NCI-H774 (cell line): ENCODE measurements around the gene TMUB1.
A peak's percentile ranks its signal among the peaks of the same experiment; 100 is the strongest.

Experiments used
- DNase-seq: peaks from one replicate; lab custom pipeline; 2025; lab: John Stamatoyannopoulos, UW

TMUB1 gene

GRCh38 chr7:151068069-151068773 is 15.1 kb downstream of the TMUB1 start:
- no peak for DNase-seq

GRCh38 chr7:151066273-151066974 is 16.9 kb downstream of the TMUB1 start:
- DNase-seq, result no peak

- DNase-seq, result no peak
These were observed 17.8 kb downstream of the TMUB1 start for GRCh38 chr7:151065516-151065915.

- DNase-seq, result no peak
These were observed 18.3 kb downstream of the TMUB1 start for GRCh38 chr7:151064993-151065392.

- no peak for DNase-seq
These were observed 18.8 kb downstream of the TMUB1 start for GRCh38 chr7:151064454-151064853.

- no peak for DNase-seq
These were observed 20.1 kb downstream of the TMUB1 start for GRCh38 chr7:151063212-151063561.

- DNase-seq, result no peak
These were observed 20.7 kb downstream of the TMUB1 start for GRCh38 chr7:151062399-151063211.

- no peak for DNase-seq
These were observed 21.2 kb downstream of the TMUB1 start for GRCh38 chr7:151062111-151062398.

GRCh38 chr7:151061213-151062110 is 21.8 kb downstream of the TMUB1 start:
- DNase-seq, result no peak

- DNase-seq, result no peak
These were observed 22.7 kb downstream of the TMUB1 start for GRCh38 chr7:151060416-151061212.

GRCh38 chr7:151060113-151060415 is 23.2 kb downstream of the TMUB1 start:
- no peak for DNase-seq

- peak; percentile 80 for DNase-seq
These were observed 23.8 kb downstream of the TMUB1 start, which contains the start of gene SLC4A2 for GRCh38 chr7:151059367-151060112. Gene SLC4A2, plus strand, starts transcription at chr7:151059589. Its CDS starts 2,399 bp downstream, at chr7:151061988.

- DNase-seq, result no peak
These were observed 24.4 kb downstream of the TMUB1 start for GRCh38 chr7:151058781-151059366.

GRCh38 chr7:151057989-151058780 is 25.1 kb downstream of the TMUB1 start:
- DNase-seq, result peak; percentile 99

- peak; percentile 62 for DNase-seq
These were observed 25.7 kb downstream of the TMUB1 start, which contains the start of gene CDK5 for GRCh38 chr7:151057506-151057988. Gene CDK5, minus strand, starts transcription at chr7:151057897. Its CDS starts 49 bp downstream, at chr7:151057848.

GRCh38 chr7:151056666-151057505 is 26.4 kb downstream of the TMUB1 start:
- no peak for DNase-seq

- no peak for DNase-seq
These were observed 27.0 kb downstream of the TMUB1 start for GRCh38 chr7:151056283-151056665.

GRCh38 chr7:151053751-151054150 is 29.5 kb downstream of the TMUB1 start:
- no peak for DNase-seq
